Panc1 (cell line): ENCODE results near the gene RTN4IP1. TPM values are rescaled to one million over a fixed set of nuclear protein-coding genes. Genes with fewer than 3 reads are reported as not detected.

Source experiments
- ATAC-seq: fragments of 200-7000 bp; cut with Tn5 transposase; 2 replicates; pipeline ENCODE4 v1.9.1; 2020; ENCODE audit warnings: mild to moderate bottlenecking, moderate library complexity
- BruUV-seq: library from RNA; stranded (reverse); fragments of 400-500 nt; replicated peaks from 2 replicates; lab custom pipeline; 2021; lab: Mats Ljungman, UMichigan
- CTCF ChIA-PET: fragments of 300-600 bp; sonication (Branson Sonifier 250); formaldehyde crosslinking; loops from one replicate; lab custom pipeline; 2022; ENCODE audit warnings: antibody characterized with exemption; lab: Charles Lee
- POLR2A ChIA-PET: fragments of 300-600 bp; sonication (Branson Sonifier 250); formaldehyde crosslinking; loops from one replicate; lab custom pipeline; 2022; ENCODE audit warnings: antibody characterized with exemption; lab: Charles Lee
- DNase-seq: peaks from one replicate; pipeline ENCODE4 v3.0.0-alpha.2; 2010; ENCODE audit warnings: low read depth, low spot score
- H3K27ac ChIP-seq: 2 replicates; pipeline ENCODE4 v1.5.1; 2011; ENCODE audit warnings: mild to moderate bottlenecking, low read length, inconsistent platforms
- H3K27me3 ChIP-seq: fragments of 200-500 bp; sonication (Bioruptor generic); 2 replicates; pipeline ENCODE4 v1.6.0; 2014; ENCODE audit warnings: low read length, inconsistent platforms; ENCODE audit not compliant: control insufficient read depth, insufficient read depth
- H3K36me3 ChIP-seq: fragments of 200-500 bp; sonication (Bioruptor generic); 2 replicates; pipeline ENCODE4 v1.5.1; 2014; ENCODE audit warnings: inconsistent platforms, mild to moderate bottlenecking, low read length, moderate library complexity; ENCODE audit not compliant: control insufficient read depth, insufficient read depth
- H3K4me1 ChIP-seq: 2 replicates; pipeline ENCODE4 v1.5.1; 2011; ENCODE audit warnings: inconsistent platforms, mild to moderate bottlenecking, low read length, moderate library complexity; ENCODE audit not compliant: control insufficient read depth, insufficient read depth
- H3K4me3 ChIP-seq, 2 experiments: 2 replicates each; pipeline ENCODE4 v1.5.1; 2011 to 2012; ENCODE audit warnings: low read depth in 2 of 2, low read length in 2 of 2, mild to moderate bottlenecking in 2 of 2, inconsistent platforms in 1 of 2, moderate library complexity in 1 of 2
- H3K9me3 ChIP-seq: fragments of 200-500 bp; sonication (Bioruptor generic); 2 replicates; pipeline ENCODE4 v1.5.1; 2014; ENCODE audit warnings: low read depth, mild to moderate bottlenecking, inconsistent platforms, low read length, moderate library complexity; ENCODE audit not compliant: control insufficient read depth, insufficient read depth
- CTCF ChIP-seq: fragments of 450-650 bp; IDR thresholded peaks from 2 replicates; pipeline ENCODE4 v1.5.1; 2017; ENCODE audit warnings: mild to moderate bottlenecking
- POLR2AphosphoS5 ChIP-seq: IDR thresholded peaks from 2 replicates; pipeline ENCODE4 v1.6.1; 2012; ENCODE audit warnings: mild to moderate bottlenecking, low read depth, low read length, moderate library complexity
- SIN3A ChIP-seq: IDR thresholded peaks from 2 replicates; pipeline ENCODE4 v1.6.1; 2012; ENCODE audit warnings: low read depth, mild to moderate bottlenecking, low read length, moderate library complexity, borderline replicate concordance; ENCODE audit not compliant: insufficient read depth
- TCF7L2 ChIP-seq: IDR thresholded peaks from 2 replicates; pipeline ENCODE4 v1.6.1; 2011; ENCODE audit warnings: mild to moderate bottlenecking, low read depth, low read length, inconsistent platforms
- in situ Hi-C: cut with HindIII; loops from 2 replicates; pipeline ENCODE4 v1.10.0; 2016; ENCODE audit warnings: low sequenced_read_pairs, low pct_unique_long_range_greater_than_20kb
- intact Hi-C: fragments of 100-400 bp; cut with micrococcal nuclease; formaldehyde crosslinking; loops from one replicate; pipeline ENCODE4 v1.10.0; 2022; ENCODE audit not compliant: unreplicated experiment
- total RNA-seq: library from RNA; stranded (reverse); gene quantifications from one replicate; pipeline ENCODE4 v1.2.1, GENCODE V29; 2021; ENCODE audit not compliant: unreplicated experiment
- TF ChIP-seq, protein P1 (sequence below), 2 experiments: IDR thresholded peaks; 2 replicates each; pipeline ENCODE4 v1.6.1; 2011 to 2012; ENCODE audit warnings: low read depth in 2 of 2, control low read depth in 1 of 2, low read length in 1 of 2, mild to moderate bottlenecking in 1 of 2, moderate library complexity in 1 of 2; ENCODE audit not compliant: insufficient read depth in 1 of 2

Gene RTN4IP1
- total RNA-seq, 1 experiment from 2014 or later: 9.4 TPM

DNA sequence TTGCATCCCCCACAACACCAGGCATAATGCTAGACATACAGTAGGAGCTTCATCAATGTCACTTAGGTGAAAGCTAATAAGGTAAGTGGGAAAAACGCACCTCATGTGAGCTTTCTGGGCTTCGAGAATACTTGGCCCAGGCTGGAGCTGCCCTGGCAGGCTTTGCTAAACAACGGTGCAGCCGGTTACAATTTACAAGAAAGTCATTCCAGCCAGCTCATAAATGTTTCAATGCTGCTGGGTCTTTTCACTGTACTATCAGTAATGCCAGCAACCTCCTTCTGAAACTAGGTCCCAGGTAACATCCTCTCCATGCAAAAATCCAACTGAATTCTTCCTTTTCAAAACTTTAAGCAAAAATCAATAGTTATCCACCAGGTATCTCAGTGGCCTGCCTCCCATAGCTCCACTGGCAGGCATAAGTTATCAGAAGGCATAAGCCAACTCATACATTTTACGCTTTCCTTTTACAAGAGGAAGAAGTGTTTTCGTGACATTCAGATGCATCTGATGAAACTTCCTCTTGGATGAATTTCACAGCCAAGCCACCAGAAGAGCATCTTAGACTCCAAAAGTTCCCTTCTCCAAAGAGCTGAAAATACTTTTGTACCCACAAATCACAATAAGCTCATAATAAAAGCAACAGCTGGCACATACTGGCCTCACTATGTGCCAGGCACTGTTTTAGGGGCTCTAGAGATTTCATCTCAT lies 56.3 kb downstream of the RTN4IP1 start:
- TF ChIP-seq SIN3A: no peak
- TF ChIP-seq TCF7L2: no peak
- no peak for TF ChIP-seq CTCF
- TF ChIP-seq, protein P1, sequence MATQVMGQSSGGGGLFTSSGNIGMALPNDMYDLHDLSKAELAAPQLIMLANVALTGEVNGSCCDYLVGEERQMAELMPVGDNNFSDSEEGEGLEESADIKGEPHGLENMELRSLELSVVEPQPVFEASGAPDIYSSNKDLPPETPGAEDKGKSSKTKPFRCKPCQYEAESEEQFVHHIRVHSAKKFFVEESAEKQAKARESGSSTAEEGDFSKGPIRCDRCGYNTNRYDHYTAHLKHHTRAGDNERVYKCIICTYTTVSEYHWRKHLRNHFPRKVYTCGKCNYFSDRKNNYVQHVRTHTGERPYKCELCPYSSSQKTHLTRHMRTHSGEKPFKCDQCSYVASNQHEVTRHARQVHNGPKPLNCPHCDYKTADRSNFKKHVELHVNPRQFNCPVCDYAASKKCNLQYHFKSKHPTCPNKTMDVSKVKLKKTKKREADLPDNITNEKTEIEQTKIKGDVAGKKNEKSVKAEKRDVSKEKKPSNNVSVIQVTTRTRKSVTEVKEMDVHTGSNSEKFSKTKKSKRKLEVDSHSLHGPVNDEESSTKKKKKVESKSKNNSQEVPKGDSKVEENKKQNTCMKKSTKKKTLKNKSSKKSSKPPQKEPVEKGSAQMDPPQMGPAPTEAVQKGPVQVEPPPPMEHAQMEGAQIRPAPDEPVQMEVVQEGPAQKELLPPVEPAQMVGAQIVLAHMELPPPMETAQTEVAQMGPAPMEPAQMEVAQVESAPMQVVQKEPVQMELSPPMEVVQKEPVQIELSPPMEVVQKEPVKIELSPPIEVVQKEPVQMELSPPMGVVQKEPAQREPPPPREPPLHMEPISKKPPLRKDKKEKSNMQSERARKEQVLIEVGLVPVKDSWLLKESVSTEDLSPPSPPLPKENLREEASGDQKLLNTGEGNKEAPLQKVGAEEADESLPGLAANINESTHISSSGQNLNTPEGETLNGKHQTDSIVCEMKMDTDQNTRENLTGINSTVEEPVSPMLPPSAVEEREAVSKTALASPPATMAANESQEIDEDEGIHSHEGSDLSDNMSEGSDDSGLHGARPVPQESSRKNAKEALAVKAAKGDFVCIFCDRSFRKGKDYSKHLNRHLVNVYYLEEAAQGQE (IDR thresholded peaks at IDR 0.05; ENCODE audit: insufficient read depth in 1 of 2, low read depth in 2 of 2, low read length in 1 of 2): no peak
- TF ChIP-seq POLR2AphosphoS5: no peak
- no peak for DNase-seq
- H3K27me3 ChIP-seq: no peaks in the 10 kb centered on the region
- H3K9me3 ChIP-seq: no peaks in the 10 kb centered on the region
- peaks cover 3% of the 10 kb centered on the region; the same call in 1 of the 2 replicates for H3K36me3 ChIP-seq
- no peaks in the 10 kb centered on the region for H3K4me1 ChIP-seq
- ATAC-seq: no peak
- H3K4me3 ChIP-seq: no peak overlapping the region
- CTCF ChIA-PET: no interaction called here
- POLR2A ChIA-PET: no interaction called here
- H3K27ac ChIP-seq: no peak overlapping the region
- in situ Hi-C loops (no loop called here), intact Hi-C loops (no loop called here)
- BruUV-seq: no TSS peak

DNA sequence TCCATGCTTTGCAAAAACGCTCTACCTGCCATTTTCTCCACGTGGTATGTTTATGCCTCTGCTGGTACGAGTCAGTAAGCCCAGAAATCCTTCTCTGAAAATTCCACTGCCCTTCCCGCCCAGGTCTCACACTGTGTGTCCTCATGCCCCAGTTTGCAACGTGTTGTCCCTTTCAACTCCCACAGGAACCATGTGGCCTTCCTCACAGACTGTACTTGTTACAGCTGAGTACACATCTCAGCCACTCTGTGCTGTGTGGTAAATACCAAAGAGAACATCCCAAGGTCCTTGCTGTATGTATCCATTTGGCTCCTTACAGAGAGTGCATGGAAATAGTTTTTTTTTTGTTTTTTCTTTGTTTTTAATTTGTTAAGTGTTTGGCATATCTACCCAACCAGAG lies 56.9 kb downstream of the RTN4IP1 start:
- DNase-seq: no peak
- ATAC-seq: no peak
- Histone ChIP-seq H3K9me3 (no peaks in the 10 kb centered on the region), H3K27ac (no peak overlapping the region), H3K36me3 (peaks cover 3% of the 10 kb centered on the region; the same call in 1 of the 2 replicates), H3K4me3 (no peak overlapping the region), H3K4me1 (no peaks in the 10 kb centered on the region), H3K27me3 (no peaks in the 10 kb centered on the region)
- intact Hi-C loops: no loop called here
- TF ChIP-seq, protein P1 (IDR thresholded peaks at IDR 0.05; ENCODE audit: insufficient read depth in 1 of 2, low read depth in 2 of 2, low read length in 1 of 2): no peak
- no peak for TF ChIP-seq SIN3A
- no peak for TF ChIP-seq TCF7L2
- TF ChIP-seq CTCF: no peak
- no peak for TF ChIP-seq POLR2AphosphoS5
- ChIA-PET CTCF (no interaction called here), POLR2A (no interaction called here)
- in situ Hi-C loops: no loop called here
- no TSS peak for BruUV-seq
